Fibroblast of lung (primary cell): ENCODE data around the gene NEO1.

ENCODE experiments used
- CTCF ChIP-seq, 2 donors: IDR thresholded peaks in 1 of 2; conservative IDR thresholded peaks in 1 of 2; 1 replicate in 1 of 2; 2 replicates in 1 of 2; pipeline ENCODE4 v1.5.1; 2011 to 2012; ENCODE audit warnings: low read length in 2 of 2, control low read depth in 1 of 2, inconsistent platforms in 1 of 2, low read depth in 1 of 2, mild to moderate bottlenecking in 1 of 2
- EZH2 ChIP-seq: IDR thresholded peaks from 2 replicates; pipeline ENCODE4 v1.5.1; 2012; ENCODE audit warnings: low read length, control low read depth, mild to moderate bottlenecking; ENCODE audit errors: missing control alignments

GRCh38 chr15:73127302-73127936 is 75.2 kb downstream of the NEO1 start:
- TF ChIP-seq CTCF (conservative IDR thresholded peaks at IDR 0.05 in 1 of 2, IDR thresholded peaks at IDR 0.05 in 1 of 2; ENCODE audit: low read depth in 1 of 2, low read length in 2 of 2), result peak; percentile 85 to 98
- TF ChIP-seq EZH2, result no peak
